Thoracic aorta (tissue), 2 donors: Measurements from ENCODE around the gene UBE2N. TPM values are rescaled to one million over a fixed set of nuclear protein-coding genes. Genes with fewer than 3 reads are reported as not detected.

Experiments used
- ATAC-seq: fragments of 150-250 bp; one replicate; pipeline ENCODE4 v1.8.0; 2017; ENCODE audit warnings: low read depth; ENCODE audit not compliant: insufficient number of reproducible peaks, low FRiP score
- DNase-seq: peaks from one replicate; pipeline ENCODE4 v3.0.0-alpha.2; 2020; ENCODE audit warnings: low spot score
- H3K27ac ChIP-seq, 2 donors: fragments of 200-600 bp; sonication (generic); 1 replicate in 1 of 2; 2 replicates in 1 of 2; pipeline ENCODE4 v1.5.1; 2016; ENCODE audit warnings: mild to moderate bottlenecking in 2 of 2, moderate library complexity in 2 of 2
- H3K27me3 ChIP-seq: fragments of 200-600 bp; sonication (generic); replicated peaks from 2 replicates; pipeline ENCODE4 v1.6.0; 2016; ENCODE audit warnings: mild to moderate bottlenecking; ENCODE audit not compliant: insufficient read depth
- H3K36me3 ChIP-seq: fragments of 200-600 bp; sonication (generic); one replicate; pipeline ENCODE4 v1.5.1; 2016
- H3K4me1 ChIP-seq, 2 donors: fragments of 200-600 bp; sonication (generic); 1 replicate in 1 of 2; 2 replicates in 1 of 2; pipeline versions ENCODE4 v1.5.1 to v1.6.0; 2016; ENCODE audit warnings: low read depth in 2 of 2, mild to moderate bottlenecking in 1 of 2; ENCODE audit not compliant: control insufficient read depth in 1 of 2
- H3K4me3 ChIP-seq: fragments of 200-600 bp; sonication (generic); 2 replicates; pipeline ENCODE4 v1.5.1; 2016; ENCODE audit warnings: mild to moderate bottlenecking
- H3K9me3 ChIP-seq: fragments of 200-600 bp; sonication (generic); 2 replicates; pipeline ENCODE4 v1.5.1; 2016
- total RNA-seq, 2 donors: library from RNA; depleted of rRNA; stranded (reverse); fragments of >200 nt; gene quantifications; one replicate each; pipeline versions ENCODE4 v1.1.0 to v1.2.3, GENCODE V29; 2016
- TF ChIP-seq, protein P1 (sequence below): fragments of 200-600 bp; sonication (generic); IDR thresholded peaks from one replicate; pipeline ENCODE4 v1.5.1; 2019; ENCODE audit warnings: antibody characterized with exemption

UBE2N gene, protein sequence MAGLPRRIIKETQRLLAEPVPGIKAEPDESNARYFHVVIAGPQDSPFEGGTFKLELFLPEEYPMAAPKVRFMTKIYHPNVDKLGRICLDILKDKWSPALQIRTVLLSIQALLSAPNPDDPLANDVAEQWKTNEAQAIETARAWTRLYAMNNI
- total RNA-seq, result 10 to 100 TPM; 32.9 to 37.2 TPM

DNA sequence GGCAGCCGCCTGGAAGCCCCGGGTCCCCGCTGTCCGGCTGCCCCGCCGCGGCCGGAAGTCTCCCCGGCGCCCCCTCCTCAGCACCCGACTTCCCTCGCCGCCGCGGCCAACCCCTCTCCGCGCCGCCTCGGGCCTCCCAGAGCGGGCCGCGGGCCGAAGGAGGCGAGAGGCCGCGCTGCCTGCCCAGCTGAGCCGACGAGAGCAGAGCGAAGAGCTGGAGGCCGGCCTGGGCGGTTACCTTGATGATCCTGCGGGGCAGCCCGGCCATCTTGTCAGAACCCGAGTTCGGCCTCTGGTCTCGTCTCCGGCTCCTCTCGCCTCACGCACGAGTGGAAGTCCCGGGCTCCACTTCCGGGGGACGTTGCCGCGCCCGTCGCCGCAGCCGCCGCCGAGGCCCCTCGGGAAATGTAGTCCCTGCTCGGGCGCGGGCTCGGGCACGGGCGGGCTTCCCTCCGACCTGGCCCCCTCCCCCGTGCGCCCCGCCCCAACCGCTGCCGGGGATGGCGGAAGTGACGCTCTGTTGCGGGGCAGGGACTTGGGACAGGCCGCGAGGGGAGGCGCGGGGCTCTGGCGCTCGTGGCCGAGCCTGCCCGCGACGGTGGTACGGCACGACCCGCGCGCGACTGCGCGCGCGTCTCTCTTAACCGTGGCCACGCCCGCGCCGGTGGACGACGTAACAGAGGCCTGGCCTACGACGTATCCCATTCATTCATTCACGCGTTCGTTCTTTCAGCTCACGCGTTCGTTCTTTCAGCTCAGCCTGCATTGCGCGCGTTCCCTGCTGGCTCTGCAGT, at the start of gene UBE2N:
Gene UBE2N, minus strand, starts transcription at position 331 of the 794 bp plus-strand sequence. Its CDS starts 63 bp downstream, at position 268.
- TF ChIP-seq, protein P1, sequence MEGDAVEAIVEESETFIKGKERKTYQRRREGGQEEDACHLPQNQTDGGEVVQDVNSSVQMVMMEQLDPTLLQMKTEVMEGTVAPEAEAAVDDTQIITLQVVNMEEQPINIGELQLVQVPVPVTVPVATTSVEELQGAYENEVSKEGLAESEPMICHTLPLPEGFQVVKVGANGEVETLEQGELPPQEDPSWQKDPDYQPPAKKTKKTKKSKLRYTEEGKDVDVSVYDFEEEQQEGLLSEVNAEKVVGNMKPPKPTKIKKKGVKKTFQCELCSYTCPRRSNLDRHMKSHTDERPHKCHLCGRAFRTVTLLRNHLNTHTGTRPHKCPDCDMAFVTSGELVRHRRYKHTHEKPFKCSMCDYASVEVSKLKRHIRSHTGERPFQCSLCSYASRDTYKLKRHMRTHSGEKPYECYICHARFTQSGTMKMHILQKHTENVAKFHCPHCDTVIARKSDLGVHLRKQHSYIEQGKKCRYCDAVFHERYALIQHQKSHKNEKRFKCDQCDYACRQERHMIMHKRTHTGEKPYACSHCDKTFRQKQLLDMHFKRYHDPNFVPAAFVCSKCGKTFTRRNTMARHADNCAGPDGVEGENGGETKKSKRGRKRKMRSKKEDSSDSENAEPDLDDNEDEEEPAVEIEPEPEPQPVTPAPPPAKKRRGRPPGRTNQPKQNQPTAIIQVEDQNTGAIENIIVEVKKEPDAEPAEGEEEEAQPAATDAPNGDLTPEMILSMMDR, result no peak
- Histone ChIP-seq H3K4me3 (peak within 1 kb of the TSS; percentile 97), H3K4me1 (peaks cover 23 to 44% of the 10 kb centered on the region in 2 donors), H3K27me3 (no peaks in the 10 kb centered on the region), H3K27ac (peak within 1 kb of the TSS; percentile 95), H3K9me3 (no peaks in the 10 kb centered on the region), H3K36me3 (no peaks in the 10 kb centered on the region)
- peak; percentile 84 for DNase-seq
- ATAC-seq, result peak; percentile 86

DNA sequence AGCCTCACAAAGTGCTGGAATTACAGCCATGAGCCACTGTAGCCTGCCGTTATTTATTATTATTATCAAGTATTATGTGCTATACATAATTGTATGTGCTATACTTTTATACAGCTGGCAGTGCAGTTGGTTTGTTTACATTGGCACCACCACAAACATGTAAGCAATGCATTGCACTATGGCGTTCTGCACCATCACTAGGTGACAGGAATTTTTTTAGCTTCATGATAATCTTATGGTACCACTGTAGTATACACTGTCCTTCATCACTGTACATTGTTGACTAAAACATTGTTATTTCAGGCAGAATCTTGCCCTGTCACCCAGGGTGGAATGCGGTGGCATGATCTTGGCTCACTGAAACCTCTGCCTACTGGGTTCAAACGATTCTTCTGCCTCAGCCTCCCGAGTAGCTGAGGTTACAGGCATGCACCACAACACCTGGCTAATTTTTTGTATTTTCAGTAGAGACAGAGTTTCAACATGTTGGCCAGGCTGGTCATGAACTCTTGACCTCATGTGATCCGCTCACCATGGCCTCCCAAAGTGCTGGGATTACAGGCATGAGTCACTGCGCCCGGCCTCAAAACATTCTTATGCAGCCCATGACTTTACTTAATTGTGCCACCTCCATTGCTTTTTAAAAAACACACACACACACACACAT, 42.7 kb upstream of the UBE2N start:
- Histone ChIP-seq H3K4me1 (no peaks in the 10 kb centered on the region), H3K4me3 (no peak overlapping the region), H3K9me3 (no peaks in the 10 kb centered on the region), H3K36me3 (peaks cover 40% of the 10 kb centered on the region), H3K27ac (no peak overlapping the region), H3K27me3 (no peaks in the 10 kb centered on the region)
- TF ChIP-seq, protein P1, result no peak
- ATAC-seq (no peak), DNase-seq (no peak)

DNA sequence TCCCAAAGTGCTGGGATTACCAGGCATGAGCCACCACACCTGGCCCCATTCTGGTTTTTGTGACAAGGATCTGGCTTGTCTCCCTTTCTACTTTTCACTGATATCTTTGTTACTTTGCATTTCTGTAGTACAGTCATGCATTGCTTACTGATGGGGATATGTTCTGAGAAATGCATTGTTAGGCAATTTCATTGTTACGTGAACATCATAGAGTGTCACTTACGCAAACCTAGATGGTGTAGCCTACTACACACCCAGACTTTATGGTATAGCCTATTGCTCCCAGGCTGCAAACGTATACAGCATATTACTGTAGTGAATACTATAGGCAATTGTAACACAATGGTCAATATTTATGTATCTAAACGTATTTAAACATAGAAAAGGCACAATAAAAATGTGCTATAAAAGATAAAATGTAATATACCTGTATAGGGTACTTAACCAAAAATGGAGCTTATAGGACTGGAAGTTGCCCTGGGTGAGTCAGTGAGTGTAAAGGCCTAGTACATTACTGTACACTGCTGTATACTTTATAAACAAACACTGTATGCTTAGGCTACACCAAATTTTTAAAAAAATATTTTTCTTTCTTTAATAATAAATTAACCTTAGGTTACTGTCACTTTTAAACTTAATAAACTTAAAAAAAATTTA, 41.5 kb upstream of the UBE2N start:
- TF ChIP-seq, protein P1, result no peak
- no peaks in the 10 kb centered on the region for H3K9me3 ChIP-seq
- no peak for ATAC-seq
- no peak overlapping the region for H3K4me3 ChIP-seq
- no peaks in the 10 kb centered on the region for H3K4me1 ChIP-seq
- H3K27me3 ChIP-seq, result no peaks in the 10 kb centered on the region
- DNase-seq, result no peak
- peaks cover 36% of the 10 kb centered on the region for H3K36me3 ChIP-seq
- no peak overlapping the region for H3K27ac ChIP-seq

DNA sequence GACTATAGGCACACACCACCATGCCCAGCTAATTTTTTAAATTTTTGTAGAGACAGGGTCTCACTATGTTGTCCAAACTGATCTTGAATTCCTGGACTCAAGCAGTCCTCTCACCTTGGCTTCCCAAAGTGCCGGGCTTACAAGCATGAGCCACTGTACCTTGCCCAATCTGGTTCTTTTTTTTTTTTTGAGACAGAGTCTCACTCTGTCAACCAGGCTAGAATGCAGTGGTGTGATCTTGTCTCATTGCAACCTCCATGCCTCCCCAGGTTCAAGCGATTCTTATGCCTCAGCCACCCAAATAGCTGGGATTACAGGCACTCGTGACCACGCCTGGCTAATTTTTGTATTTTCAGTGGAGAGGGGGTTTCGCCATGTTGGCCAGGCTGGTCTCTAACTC, 41.0 kb upstream of the UBE2N start:
- ATAC-seq, result no peak
- Histone ChIP-seq H3K36me3 (peaks cover 31% of the 10 kb centered on the region), H3K4me3 (no peak overlapping the region)

More for the DNA sequence above, 41.0 kb upstream of the UBE2N start:
- H3K4me1 ChIP-seq, result no peaks in the 10 kb centered on the region
- no peaks in the 10 kb centered on the region for H3K9me3 ChIP-seq
- DNase-seq, result no peak
- H3K27me3 ChIP-seq, result no peaks in the 10 kb centered on the region
- no peak overlapping the region for H3K27ac ChIP-seq
- TF ChIP-seq, protein P1, result no peak
